ENCODE data around the gene SUGCT. TPM values are rescaled to one million over a fixed set of nuclear protein-coding genes. Genes with fewer than 3 reads are reported as not detected.

The SUGCT gene
- polyA plus RNA-seq, 1 of the 3 experiments (the other 2 are of a cell fraction) = 53.7 TPM

GRCh38 chr7:40439686-40440085, 304.9 kb downstream of the SUGCT start:
- H3K9me3 ChIP-seq = peaks cover 11% of the 10 kb centered on the region; the same call in 1 of the 2 replicates
- TF ChIP-seq POLR2AphosphoS5 (IDR thresholded peaks at IDR 0.05; ENCODE audit: low read depth, low read length) (no peak), MAX (IDR thresholded peaks at IDR 0.05; ENCODE audit: low read depth) (no peak), REST (IDR thresholded peaks at IDR 0.05; ENCODE audit: low read depth, low read length) (no peak), FOSL2 (IDR thresholded peaks at IDR 0.05; ENCODE audit: borderline replicate concordance, low read depth) (no peak), GATA2 (CRISPR knock-in tag; IDR thresholded peaks at IDR 0.05) (no peak), TEAD4 (IDR thresholded peaks at IDR 0.05; ENCODE audit: borderline replicate concordance, insufficient read depth) (no peak), USF1 (IDR thresholded peaks at IDR 0.05; ENCODE audit: borderline replicate concordance, low read depth) (no peak), IRF3 (IDR thresholded peaks at IDR 0.05; ENCODE audit: low read depth, low read length) (no peak), RXRA (IDR thresholded peaks at IDR 0.05; ENCODE audit: borderline replicate concordance, low read depth) (no peak), SIN3A (IDR thresholded peaks at IDR 0.05; ENCODE audit: borderline replicate concordance, low read depth, low read length) (no peak)
- H3K4me2 ChIP-seq = no peak overlapping the region
- no peak overlapping the region for H3K4me3 ChIP-seq (ENCODE audit: low read depth in 2 of 2, low read length in 1 of 2)
- H4K20me1 ChIP-seq (ENCODE audit: insufficient read depth) = no peaks in the 10 kb centered on the region
- peaks cover 22% of the 10 kb centered on the region for H3F3A ChIP-seq (replicated peaks; ENCODE audit: insufficient read depth)
- 89% methylated on average over 6 of the region's 6 CpGs for WGBS (ENCODE audit: low lambda C conversion rate)
- peak overlapping the region; percentile 29 to 64; a peak in 3 of 4 replicates for H3K27ac ChIP-seq (ENCODE audit: low read depth in 2 of 2, low read length in 1 of 2)
- H3K4me1 ChIP-seq (ENCODE audit: control insufficient read depth in 1 of 2, insufficient read depth in 2 of 2, low read depth in 1 of 2, low read length in 1 of 2) = peaks cover 0 to 18% of the 10 kb centered on the region in 2 experiments
- H3K79me2 ChIP-seq (ENCODE audit: insufficient read depth) = no peaks in the 10 kb centered on the region
- no peaks in the 10 kb centered on the region for H3K27me3 ChIP-seq (ENCODE audit: insufficient read depth)
- H3K36me3 ChIP-seq (replicated peaks in 1 of 2; ENCODE audit: control insufficient read depth in 1 of 2, insufficient read depth in 2 of 2, low read length in 1 of 2) = peaks cover 0 to 8% of the 10 kb centered on the region in 2 experiments
- no peak overlapping the region for H3K9ac ChIP-seq
- H3K9me2 ChIP-seq = no peaks in the 10 kb centered on the region
- peak overlapping the region; percentile 5; the same call in 1 of the 2 replicates for H2AFZ ChIP-seq (ENCODE audit: low read depth)
- POLR2A ChIA-PET = no interaction called here
- DNase-seq = no peak
- CTCF ChIA-PET = no interaction called here

- Histone ChIP-seq H3K4me2 (no peak overlapping the region), H3K9ac (no peak overlapping the region), H3K36me3 (replicated peaks in 1 of 2; ENCODE audit: control insufficient read depth in 1 of 2, insufficient read depth in 2 of 2, low read length in 1 of 2) (no peaks in the 10 kb centered on the region), H3K9me2 (no peaks in the 10 kb centered on the region), H3F3A (replicated peaks; ENCODE audit: insufficient read depth) (no peaks in the 10 kb centered on the region), H3K27me3 (ENCODE audit: insufficient read depth) (no peaks in the 10 kb centered on the region), H4K20me1 (ENCODE audit: insufficient read depth) (no peaks in the 10 kb centered on the region), H3K9me3 (no peaks in the 10 kb centered on the region), H2AFZ (ENCODE audit: low read depth) (no peak overlapping the region), H3K27ac (ENCODE audit: low read depth in 2 of 2, low read length in 1 of 2) (no peak overlapping the region), H3K4me3 (ENCODE audit: low read depth in 2 of 2, low read length in 1 of 2) (no peak overlapping the region), H3K4me1 (ENCODE audit: control insufficient read depth in 1 of 2, insufficient read depth in 2 of 2, low read depth in 1 of 2, low read length in 1 of 2) (no peaks in the 10 kb centered on the region), H3K79me2 (ENCODE audit: insufficient read depth) (no peaks in the 10 kb centered on the region)
- POLR2A ChIA-PET = no interaction called here
- CTCF ChIA-PET = no interaction called here
- TF ChIP-seq FOSL2 (IDR thresholded peaks at IDR 0.05; ENCODE audit: borderline replicate concordance, low read depth) (no peak), FOXM1 (IDR thresholded peaks at IDR 0.05; ENCODE audit: low read depth) (no peak), NFIC (IDR thresholded peaks at IDR 0.05; ENCODE audit: borderline replicate concordance) (no peak), RAD21 (IDR thresholded peaks at IDR 0.05; ENCODE audit: low read length) (peak; percentile 57), POLR2AphosphoS5 (IDR thresholded peaks at IDR 0.05; ENCODE audit: low read depth, low read length) (no peak), USF1 (IDR thresholded peaks at IDR 0.05; ENCODE audit: borderline replicate concordance, low read depth) (no peak), SMC3 (IDR thresholded peaks at IDR 0.05; ENCODE audit: low read depth, low read length) (peak; percentile 30), CTCF (IDR thresholded peaks at IDR 0.05) (peak; percentile 13; the same call in 1 of the 2 replicates), GABPA (IDR thresholded peaks at IDR 0.05; ENCODE audit: low read depth) (no peak), EP300 (IDR thresholded peaks at IDR 0.05; ENCODE audit: borderline replicate concordance in 1 of 2, low read depth in 1 of 2, low read length in 1 of 2) (no peak)
- 85% methylated on average over 2 of the region's 2 CpGs for WGBS (ENCODE audit: low lambda C conversion rate)
- no peak for DNase-seq
Observed at GRCh38 chr7:40447345-40447744, 312.5 kb downstream of the SUGCT start.

All from SK-N-SH (cell line).